ENCODE data around the gene NPIPB6.
A peak's percentile ranks its signal among the peaks of the same experiment; 100 is the strongest.

The NPIPB6 gene

DNA sequence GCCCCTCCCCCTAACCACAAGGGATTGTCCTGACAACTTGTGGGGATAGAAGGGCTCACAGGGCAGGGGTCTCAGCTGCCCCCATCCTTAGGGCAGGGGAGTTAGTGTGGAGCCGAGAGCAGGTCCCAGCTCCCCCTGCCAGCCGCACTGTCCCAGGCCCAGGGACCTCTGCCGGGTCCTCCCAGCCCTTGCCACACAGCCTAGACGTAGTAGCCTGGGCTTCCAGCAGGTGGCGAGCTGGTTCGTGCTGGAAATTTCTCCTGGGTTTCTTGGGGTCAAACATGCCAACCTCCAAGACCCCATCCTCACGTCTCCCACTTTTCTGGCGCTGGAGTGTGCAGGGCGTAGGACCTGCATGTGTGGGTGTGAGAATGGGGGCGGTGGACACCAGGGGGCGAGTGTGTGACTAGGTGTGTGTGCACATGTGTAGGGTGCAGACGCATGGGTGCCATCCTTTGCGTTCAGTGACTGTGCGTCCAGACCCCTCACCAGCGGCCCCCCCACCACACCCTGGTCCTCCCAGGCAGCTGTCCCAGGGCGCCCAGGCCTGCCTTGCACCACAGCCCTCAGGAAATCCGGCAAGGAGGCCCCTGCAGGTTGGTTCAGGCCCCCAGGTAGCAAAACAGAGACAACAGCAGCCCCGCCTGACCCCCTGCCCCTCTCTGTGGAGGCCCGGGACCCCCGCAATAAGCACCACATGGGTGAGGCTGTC is 41.5 kb downstream of the NPIPB6 start:
- DNase-seq, result no peak

DNA sequence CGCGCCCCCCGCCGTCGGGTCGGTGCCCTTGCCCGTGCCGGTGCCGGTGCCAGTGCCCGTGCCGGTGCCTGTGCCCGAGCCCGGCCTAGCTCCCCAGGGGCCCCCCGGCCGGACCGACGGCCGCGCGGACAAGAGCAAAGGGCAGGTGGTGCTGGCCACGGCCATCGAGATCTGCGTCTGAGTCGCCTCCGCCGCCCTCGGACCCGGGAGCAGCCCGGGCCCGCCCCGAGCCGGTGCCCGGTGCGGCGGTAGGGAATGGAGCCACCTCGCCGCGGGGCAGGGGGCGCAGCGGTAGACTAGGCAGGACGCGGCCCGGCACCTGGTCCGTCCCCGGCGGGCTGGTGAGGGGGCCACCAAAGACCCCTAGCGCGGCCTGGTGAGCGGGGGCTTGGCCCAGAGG is 42.6 kb downstream of the NPIPB6 start:
- no peak for DNase-seq

DNA sequence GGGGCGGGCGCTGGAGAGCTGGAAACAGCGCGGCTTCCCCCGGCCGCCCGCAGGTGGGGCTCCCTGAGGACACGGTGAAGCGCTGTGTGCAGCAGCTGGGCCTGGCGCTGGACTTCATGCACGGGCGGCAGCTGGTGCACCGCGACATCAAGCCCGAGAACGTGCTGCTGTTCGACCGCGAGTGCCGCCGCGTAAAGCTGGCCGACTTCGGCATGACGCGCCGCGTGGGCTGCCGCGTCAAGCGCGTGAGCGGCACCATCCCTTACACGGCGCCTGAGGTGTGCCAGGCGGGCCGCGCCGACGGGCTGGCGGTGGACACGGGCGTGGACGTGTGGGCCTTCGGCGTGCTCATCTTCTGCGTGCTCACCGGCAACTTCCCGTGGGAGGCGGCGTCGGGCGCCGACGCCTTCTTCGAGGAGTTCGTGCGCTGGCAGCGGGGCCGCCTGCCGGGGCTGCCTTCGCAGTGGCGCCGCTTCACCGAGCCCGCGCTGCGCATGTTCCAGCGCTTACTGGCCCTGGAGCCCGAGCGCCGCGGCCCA is 43.2 kb downstream of the NPIPB6 start:
- DNase-seq, result no peak

DNA sequence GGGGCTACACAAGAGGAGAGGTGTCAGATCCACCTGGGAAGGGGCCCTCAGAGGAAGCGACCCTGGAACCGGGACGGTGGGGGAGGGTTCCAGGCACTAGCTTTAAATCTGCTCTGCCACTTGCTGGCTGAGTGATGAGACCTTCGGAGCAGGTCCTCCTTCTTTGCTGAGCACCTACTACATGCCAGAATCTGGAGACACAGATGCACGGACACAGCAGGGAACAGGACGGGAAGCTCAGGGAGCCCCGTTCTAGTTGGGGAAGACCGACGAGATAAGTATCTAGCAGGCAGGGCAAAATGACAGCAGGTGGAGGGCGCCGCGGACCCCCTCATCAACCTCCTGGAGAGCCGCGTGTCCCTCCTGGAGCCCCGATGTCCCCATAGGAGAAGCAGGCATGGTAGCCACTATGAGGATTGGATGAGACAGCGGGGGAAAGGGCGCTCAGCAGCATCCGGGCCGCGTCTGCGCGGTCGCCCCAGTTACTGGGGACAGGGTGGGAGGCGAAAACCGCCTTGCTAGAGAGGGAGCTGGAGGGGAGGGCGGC is 43.8 kb downstream of the NPIPB6 start:
- no peak for DNase-seq

DNA sequence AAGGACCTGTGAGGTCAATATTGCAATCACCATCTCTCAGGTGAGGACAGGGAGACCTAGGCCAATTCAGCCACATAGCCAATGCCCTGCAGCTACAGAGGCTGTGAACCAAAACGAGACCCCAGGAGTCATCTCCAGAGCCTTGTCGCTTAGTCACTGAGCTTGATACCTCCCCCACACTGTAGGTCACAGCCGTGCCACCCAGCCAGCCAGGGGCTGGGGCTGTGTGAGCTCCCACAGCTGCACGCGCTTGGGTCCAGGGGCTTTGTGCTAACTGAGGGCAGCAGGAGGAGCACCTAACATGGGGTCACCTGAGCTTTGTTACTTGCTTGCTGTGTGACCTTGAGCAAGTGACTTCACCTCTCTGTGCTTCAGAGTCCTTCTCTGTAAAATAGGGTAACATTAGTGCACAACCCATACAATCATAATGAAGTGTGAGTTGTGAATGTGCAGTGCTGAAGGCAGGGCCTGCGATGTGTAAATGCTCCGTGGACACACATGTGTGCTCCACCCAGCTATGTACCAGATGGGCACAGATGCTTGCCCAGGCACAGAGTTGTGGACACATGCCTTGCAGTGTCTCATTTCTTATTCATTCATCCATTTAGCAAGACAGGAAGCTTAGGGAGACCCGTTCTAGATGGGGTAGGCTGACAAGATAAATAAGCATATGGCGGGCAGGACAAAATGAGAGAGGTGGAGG is 45.1 kb downstream of the NPIPB6 start:
- no peak for DNase-seq

DNA sequence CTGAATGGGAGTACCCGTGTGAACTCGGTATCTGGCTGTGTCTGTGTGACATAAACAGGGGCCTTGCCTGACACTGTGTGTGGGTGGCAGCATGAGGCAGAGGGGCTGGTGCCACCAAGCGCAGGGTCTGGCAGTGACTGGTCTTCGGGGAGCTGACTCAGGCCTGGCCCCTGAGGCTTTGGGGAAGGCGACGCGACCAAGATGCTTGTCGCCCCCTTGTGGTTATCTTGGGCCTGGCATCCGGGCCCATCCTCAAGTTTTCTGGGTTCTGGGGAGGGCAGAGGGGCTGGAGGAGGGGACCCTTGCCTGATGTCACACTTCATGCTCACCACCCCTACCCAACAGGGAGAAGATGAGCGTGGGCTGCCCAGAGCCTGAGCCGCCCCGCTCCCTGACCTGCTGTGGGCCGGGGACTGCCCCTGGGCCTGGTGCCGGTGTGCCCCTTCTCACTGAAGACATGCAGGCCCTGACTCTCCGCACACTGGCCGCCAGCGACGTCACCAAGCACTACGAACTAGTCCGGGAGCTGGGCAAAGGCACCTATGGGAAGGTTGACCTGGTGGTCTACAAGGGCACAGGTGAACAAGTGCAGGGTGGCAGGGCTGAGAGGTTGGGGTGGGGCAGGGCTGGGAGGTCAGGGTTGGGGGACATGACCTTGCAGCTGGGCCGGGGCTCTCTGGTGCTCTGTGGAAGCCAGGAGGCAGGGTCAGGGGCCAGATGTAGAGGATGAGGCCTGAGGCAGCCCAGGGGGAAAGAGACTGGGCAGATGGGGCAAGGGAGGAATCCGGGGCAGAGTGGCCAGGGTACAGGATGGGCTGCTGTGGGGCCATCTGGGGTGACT is 46.0 kb downstream of the NPIPB6 start:
- DNase-seq, result peak; percentile 7

DNA sequence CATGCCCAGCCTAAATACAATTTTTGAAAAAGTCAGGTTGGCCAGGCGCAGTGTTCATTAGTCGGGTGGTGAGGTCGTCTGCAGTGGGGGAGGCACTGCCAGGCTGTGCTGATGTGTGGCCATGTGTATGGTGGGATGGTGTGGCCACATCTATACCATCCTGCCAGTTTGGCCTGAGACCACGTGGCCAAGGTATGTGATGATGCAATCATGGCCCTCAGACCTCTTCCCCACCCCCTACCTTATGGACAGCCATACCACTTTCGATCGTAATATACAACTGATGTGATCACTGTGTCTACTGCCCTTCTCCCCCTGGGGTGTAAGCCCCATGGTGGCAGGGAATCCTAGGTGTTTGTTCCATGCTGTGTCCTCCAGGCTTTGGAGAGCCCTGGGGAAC is 47.3 kb downstream of the NPIPB6 start:
- no peak for DNase-seq

DNA sequence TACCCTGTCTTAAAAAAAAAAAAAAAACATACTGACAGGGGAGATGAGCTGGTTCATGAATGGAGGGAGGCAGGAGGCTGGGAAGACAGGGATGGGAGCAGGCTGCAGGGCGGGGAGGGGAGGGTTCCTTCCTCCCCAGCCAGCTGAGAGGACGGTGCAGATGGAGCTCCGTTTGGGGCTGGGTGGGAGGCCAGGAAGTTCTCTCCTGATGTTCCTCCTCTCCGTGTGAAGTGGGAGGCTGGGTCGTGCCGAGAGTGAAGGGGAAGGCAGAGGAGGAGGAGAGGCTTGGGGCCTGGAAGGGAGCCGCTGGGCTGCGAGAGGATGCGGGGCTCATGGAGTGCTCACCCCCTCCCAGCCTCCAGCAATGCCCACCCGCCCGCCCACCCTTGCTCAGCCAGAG is 49.7 kb downstream of the NPIPB6 start:
- DNase-seq, result no peak

DNA sequence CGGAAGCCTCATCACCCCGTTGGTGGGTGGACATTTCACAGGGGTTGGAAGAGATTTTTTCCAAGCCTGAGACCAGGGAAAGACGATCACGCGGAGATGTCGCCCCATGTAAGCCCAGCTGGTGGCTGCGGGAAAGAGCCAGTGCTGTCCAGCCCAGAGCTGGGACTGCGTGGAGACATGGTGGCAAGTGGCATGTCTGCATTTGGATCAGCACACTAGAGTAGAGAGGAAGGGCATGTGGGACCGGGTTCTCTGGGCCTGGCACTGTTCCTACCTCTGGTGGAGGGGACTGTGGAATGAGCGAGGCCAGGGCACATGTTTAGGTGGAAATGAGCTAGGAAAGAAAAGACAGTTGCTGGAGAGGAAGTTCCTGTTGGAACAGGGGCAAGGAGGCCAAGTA is 51.0 kb downstream of the NPIPB6 start:
- DNase-seq, result no peak

DNA sequence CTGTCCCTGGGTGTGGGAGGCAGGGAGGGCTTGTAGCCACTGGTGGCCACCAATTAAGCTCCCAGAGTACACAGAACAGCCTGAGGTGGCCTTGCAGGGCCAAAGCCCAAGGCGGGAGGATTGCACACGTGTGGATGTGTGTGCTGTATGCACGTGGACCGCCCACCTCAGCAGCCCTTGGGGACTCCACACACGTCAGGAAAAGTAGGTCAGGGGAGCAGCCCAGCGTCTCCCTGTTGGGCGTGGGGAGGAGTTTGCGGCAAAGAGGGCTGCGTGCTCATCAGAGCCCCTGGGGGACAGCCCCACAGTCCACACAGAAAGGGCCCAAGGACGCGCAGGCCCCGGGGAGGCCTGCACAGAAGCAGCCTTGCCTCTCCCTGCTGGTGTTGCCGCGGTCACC is 51.4 kb downstream of the NPIPB6 start:
- no peak for DNase-seq

DNA sequence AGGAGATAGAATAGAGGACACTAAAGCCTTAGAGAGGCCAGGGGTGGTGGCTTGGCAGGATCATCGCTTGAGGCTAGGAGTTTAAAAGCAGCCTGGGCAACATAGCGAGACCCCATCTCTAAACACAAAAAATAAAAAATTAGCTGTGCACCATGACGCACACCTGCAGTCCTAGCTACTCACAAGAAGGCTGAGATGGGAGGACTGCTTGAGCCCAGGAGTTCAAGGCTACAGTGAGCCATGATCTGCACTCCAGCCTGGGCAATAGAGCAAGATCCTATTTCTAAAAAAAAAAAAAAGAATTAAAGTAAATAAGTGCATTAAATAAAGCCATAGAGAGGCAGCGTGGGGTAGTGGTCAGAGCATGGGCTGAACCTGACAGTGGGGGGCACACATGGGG is 51.9 kb downstream of the NPIPB6 start:
- no peak for DNase-seq

DNA sequence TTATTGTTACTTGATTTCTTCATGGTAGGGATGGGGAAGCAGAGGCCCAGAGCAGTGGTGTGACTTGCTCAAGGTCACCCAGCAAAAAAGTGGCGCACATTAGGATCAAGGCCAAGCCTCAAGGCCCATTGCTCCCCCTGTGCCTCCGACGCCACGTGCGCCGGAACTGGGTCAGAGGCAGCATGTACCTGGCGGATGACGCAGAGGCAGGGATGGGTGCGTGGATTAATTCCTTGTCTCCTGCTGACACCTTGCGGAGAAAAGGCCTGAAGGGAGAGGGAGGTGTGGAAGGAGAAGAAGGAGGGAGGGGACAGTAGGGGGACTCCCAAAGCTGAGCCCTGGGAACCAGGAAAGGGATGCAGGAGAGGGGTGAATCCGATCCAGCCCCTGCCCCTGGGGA is 52.5 kb downstream of the NPIPB6 start:
- no peak for DNase-seq

DNA sequence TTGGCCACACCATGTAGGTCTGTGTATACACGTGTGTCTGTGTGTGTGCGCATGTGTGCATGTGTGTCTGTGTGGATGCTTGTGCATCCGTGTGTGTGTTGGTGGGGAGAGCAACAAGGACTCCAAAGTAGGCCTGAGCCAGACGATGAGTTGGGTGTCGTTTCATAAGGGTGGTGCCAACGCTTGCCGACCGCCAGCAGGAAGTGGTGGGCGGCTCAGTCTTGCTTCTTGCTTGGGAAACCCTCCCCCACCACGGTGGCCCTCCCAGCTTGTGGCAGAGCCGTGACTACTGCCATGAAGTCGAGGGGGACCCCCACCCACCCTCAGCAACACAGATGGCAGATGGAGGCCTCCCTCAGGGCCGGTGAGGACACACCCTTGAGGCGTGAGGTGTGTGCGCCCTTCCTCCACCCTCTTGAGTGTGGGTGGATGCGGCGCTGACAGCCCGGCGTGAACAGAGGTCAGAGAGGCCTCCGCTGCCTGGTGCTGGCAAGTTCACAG is 53.4 kb downstream of the NPIPB6 start:
- no peak for DNase-seq

DNA sequence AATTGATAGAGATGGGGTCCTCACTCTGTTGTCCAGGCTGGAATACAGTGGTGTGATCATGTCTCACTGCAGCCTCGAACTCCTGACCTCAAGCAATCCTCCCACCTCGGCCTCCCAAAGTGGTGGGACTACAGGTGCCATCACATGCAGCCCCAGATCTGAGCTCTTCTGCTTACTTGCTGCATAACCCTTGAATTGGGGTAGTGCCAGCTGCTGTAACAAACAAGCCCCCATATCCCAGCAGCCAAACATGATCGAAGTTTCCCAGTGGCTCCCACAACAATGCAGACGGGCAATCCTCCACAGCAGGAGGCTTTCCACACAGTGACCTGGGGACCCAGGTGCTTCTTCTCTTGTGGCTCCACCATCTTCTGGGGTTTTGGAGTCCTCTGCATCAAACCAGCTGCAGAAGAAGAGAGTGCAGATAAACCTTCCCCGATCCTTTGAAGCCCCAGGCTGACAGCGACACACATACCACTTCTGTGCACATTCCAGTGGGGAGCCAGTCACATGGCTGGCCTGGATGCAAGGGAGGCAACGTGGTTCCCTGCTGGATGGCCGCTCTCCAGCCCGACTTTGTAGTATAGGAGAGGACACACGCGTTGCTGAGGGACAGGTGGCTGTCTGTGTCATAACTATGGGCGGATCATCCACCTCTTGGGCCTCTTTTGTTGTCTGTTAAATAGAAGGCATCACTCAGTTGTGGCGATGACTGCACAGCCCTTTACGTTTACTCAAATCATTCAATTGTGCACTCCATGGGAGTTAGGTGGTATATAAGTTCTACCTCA is 54.3 kb downstream of the NPIPB6 start:
- no peak for DNase-seq

DNA sequence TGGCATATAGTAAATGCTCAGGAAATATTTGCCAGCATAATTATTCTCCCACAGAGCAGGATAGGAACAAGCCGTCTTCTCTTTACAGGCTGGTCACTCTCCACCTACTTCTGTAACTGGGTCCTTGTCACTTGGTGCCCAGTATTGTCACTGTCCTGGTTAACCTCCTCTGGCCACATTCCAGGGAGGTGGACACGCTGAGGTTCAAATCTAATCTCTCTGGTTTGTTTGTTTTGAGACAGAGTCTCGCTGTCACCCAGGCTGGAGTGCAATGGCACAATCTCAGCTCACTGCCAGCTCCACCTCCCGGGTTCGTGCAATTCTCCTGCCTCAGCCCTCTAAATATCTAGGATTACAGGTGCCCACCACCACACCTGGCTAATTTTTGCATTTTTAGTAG is 55.4 kb downstream of the NPIPB6 start:
- no peak for DNase-seq

DNA sequence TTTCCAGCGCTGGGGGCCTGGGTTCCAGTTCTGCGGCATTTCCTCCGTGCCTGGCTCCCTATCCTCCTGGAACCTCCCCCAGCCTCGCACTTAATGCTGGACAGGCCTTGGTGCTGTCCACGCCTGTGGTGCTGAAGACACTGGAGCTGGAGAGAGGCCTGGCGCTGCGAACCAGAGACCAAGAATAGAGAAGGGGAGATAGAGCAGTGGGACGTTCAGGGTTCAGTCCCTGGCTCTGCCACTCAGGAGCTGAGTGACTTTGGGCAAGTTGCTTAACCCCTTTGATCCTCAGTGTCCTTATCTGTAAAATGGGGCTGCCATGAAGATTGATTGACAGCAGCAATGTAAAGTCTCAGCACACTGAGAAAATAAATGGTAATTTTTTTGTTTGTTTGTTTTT is 59.1 kb downstream of the NPIPB6 start:
- peak; percentile 0 for DNase-seq

DNA sequence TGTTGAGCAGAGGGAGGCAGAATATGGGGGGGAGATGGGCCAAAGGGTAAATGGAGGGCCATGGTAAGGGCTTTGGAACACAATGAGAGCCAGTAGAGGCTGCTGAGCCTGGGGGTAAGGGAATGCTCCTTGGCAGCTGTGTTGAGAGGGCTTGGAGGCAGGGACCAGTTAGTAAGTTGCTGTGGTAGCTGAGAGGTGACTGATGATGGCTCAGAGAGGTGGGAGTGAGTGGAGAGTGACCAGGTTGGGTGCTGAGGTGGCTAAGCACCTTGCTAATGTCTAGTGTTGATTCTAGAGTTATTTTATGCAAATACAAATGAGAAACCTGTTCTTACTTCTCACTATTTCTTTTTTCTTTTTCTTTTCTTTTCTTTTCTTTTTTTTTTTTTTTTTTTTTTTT is 60.2 kb downstream of the NPIPB6 start:
- no peak for DNase-seq

DNA sequence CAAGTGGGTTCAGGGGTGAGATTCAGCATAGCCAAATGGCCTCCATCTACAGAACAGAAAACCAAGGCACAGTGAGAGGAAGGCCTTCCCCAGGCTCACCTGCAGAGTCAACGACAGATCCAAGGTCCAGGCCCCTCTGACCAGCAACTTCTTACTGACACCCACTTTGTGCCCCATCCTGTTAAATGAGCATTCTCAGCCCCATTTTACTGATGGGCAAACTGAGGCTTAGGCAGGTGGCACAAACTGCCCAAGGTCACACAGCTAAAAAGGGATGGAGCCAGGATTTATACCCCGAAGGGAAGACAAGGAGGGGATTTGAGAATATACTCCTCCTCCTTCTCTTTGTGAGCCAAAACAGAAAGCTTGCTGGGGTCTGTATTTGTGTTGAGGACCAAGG is 61.7 kb downstream of the NPIPB6 start:
- DNase-seq, result no peak

DNA sequence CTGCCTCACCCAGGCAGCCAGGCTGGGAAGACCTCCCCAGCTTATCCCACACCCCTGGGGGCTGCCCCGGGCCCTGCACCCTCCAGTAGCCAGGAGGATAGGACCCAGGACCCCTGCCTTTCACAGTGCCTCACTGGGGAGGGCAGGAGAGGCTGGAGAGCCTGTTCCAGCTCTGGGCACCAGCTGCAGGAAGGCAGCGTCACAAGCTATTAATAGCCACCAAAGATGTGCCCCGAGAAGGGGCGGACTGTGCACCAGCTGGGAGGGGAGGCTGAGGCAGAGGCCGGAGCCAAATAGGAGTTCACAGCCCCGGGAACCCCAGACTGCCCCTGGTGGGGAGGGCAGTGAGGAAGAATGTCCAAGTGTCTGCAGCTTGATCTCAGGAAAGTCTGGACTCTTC is 62.2 kb downstream of the NPIPB6 start:
- no peak for DNase-seq

DNA sequence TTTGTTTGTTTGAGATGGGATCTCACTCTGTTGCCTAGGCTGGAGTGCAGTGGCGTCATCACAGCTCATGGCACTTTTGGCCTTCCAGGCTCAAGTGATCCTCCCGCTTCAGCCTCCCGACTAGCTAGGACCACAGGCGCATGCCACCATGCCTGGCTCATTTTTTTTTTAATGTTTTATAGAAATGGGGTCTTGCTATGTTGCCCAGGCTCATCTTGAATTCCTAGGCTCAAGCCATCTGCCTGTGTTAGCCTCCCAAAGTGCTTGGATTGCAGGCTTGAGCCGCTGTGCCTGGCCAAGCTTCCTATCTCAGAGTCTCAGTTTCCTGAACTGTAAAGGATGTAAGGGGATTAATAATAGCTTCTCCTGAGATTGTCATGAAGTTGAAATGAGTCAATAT is 63.0 kb downstream of the NPIPB6 start:
- DNase-seq, result no peak

DNA sequence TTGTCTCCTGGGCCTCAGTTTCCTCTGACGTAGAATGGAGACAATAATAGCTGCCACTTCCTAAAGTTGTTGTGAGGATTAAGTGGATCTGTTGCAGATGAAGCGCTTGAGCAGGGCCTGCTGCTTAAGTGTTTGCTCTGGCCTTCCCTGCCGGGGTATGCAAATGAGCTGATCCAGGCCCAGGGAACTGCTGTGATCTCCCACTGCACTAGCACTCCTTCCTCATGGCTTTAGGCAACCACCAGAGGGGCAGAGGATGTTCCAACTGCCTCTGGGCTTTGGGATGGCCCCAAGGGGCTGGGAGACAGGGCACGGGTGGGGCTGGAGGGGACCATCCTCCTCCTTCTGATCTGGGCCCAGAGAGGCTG is 64.8 kb downstream of the NPIPB6 start:
- no peak for DNase-seq

DNA sequence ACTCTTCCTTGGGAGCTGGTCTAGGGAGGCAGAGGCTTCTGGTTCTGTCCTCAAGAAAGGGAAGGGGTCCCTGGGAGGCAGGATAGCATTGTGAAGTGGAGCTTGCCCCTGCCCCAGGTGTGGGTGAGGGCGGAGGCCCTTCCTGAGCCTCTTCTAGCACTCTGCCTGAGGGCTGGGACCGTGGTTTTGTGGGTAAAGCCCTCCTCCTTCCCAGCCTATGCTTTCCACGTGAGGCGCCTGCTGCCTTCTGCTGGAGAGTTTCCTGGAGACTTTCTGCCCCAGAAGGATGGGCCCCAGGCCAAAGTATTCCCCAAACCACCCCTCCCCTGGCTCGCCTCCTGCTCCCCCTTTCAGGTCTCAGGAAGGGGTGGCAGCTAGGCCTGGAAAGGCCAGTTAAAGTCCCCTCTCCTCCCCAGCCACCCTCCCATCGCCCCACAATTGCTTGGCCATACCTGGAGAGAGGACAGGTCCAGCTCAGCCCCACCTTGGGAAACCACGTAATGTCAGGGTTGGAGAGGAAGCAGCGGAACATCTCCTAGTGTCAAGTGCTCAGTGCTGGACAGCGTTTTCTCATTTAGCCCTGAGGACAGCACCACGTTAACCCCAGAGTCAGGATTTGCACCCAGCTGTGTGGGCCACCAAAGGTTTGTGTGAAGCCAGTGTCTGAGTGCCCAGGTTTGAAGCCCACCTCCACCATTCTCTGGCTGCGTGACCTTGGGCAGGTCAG is 65.4 kb downstream of the NPIPB6 start:
- no peak for DNase-seq

Data from kidney glomerular epithelial cell (primary cell).